Activated CD4-positive, CD25-positive, alpha-beta regulatory T cell treated with anti-CD3 and anti-CD28 coated beads, Interleukin-2, amount 50 U/mL, for 24 hours (primary cell): ENCODE measurements around the gene AOPEP.

Experiments
- ATAC-seq, 2 donors: fragments of 150-1000 bp; cut with Tn5 transposase; one replicate each; pipeline ENCODE4 v1.10.0; 2021; ENCODE audit warnings: mild to moderate bottlenecking in 1 of 2, moderate library complexity in 1 of 2

Gene AOPEP

DNA sequence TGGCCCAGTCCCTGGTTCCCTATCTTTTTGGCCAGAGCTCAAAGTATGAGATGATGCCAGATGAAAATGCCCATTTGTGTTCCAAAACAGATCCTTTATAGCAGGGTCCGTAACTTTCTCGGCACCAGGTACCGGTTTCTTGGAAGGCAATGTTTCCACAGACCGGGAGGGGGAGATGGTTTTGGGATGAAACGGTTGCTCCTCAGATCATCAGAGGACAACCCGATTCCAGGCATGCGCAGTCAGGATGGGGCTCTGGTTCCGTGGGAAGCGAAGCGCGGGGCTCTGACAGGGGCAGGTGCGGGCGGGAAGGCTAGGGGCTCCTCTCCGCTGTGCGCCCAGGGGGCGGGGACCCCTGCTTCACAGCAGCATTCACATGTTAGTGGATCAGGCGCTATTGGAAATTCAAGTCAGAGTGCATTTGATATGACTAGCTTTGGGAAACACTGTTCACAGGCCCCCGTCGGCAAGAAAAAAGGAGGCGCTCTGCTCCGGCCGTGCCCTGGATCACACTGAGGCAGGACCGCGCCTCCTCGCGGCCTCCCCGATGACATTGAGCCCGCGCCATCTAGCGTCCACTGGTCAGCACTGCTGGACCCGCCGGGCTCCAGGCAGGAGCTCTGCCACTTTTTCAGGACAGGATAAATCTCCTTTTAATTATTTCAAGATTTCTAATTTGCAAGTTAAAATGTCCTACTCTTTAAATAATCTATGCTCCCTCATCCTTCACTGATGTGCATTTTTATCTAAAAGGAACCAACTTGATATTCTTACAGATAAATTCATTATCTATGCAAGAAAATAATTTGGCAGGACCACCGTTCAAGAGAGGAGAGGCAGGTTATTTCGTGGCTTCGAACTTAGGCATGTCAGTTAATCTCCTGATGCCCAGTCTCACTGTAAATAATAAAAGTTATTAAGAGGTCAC is 401.0 kb downstream of the AOPEP start:
- ATAC-seq, result peak; percentile 58 to 68

DNA sequence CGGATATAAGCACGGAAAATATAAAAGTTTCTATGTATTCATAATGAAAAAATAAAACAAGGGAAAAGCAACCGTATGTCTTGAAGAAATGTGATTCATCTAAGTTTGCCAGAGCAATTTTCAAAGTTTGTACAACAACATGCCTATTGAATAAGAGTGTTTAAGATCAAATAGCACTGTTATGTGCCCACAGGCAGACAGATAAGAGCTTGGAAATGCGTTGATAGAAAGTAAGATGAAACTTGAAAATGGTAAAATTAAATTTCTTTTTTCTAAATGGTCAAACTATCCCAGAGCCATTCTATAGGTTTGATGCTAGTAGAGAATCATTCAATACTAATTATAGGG is 401.7 kb downstream of the AOPEP start:
- ATAC-seq, result no peak

GRCh38 chr9:95129476-95130291 is 403.2 kb downstream of the AOPEP start:
- no peak for ATAC-seq

DNA sequence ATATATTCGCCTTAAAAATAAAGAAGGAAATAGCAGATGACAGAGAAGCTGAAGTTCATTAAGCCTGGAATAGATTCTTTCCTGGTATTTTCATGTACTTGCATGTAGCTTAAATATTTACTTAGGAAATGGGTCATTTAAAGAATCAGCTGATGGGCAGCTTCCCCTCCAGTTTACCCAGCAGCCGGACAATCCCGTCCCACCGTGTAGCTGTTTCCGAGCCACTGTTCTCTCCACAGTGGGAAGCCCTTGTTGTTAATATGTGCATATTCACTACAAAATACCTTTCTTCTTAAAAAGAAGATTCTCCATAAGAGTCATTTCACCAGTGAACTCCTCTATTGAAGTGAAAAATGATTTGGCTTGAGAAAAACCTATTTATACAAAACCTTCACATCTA is 404.0 kb downstream of the AOPEP start:
- ATAC-seq, result no peak

GRCh38 chr9:95131023-95131943 is 404.8 kb downstream of the AOPEP start:
- ATAC-seq, result no peak

DNA sequence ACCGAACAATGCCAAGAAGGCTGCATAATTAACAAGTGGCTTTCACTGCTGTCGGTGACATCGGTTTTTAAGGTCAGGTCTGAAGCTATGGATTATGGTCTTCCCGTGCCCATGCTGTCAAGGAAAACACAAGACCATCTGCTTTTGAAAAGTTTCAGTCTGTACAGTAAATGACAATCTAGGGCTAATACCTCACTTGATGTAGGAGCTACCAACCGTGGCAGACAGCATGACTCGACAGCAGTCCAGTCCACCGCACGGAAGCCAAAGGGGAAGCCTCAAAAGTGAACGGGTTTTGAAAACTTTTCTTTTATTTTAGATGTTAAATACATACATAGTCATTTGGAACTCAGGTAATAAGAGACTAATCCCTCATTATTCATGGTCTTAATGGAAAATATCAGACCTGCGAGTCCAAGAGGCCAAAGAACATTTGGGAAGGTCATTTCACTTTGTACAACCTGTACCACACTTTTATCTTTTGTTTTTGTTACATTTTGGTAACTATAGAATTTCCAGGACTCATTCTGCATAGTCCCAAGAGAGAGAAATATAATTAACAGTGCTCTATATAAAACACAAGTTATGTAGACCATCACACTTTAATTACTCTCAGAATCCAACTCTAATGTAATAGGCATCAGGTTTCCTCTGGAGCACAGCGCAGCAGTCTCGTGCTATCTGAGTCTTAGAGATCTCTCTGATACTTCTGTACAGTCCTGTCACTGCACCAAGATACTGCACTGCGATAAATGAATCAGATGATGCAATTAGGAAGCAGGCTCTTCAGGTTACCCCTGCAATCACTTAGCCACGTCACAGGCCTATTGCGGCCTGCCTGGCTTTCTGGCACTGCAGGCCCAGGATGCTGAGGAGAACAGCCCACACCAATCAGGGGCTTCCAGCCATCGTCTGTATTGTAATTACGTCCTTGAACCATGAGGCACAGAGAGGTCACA is 406.1 kb downstream of the AOPEP start:
- ATAC-seq, result no peak

DNA sequence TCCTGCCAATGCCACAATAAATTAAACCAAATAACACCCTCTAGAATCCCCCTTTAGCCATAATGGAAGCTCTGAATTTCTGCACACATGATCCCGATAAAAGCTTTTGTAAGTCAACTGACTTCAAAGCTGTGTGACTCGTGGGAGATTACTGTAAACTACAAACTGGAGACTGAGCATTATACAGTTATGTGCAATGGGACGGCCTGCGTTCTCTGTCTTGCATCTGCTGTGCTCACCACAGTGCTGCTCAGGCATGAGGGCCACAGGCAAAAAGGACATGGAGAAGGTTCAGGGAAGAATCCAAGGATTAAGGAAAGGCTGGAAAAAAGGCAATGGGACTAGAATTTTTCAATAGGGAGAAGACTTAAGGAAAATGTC is 406.8 kb downstream of the AOPEP start:
- ATAC-seq, result no peak

GRCh38 chr9:95134457-95134881 is 408.0 kb downstream of the AOPEP start:
- no peak for ATAC-seq

- ATAC-seq, result no peak
Observed at GRCh38 chr9:95135756-95136155, 409.3 kb downstream of the AOPEP start.
